GM13976 (cell line): ENCODE measurements around the gene ANO1.

Experiments
- DNase-seq: peaks from one replicate; pipeline ENCODE4 v3.0.0; 2012; ENCODE audit warnings: low spot score
- in situ Hi-C: fragments of 300-500 bp; cut with MboI; formaldehyde crosslinking; loops from one replicate; pipeline ENCODE4 v1.12.0; 2022; ENCODE audit warnings: low sequenced_read_pairs, mixed read lengths, inconsistent platforms; ENCODE audit not compliant: unreplicated experiment
- TF ChIP-seq, protein P1 (sequence below): IDR thresholded peaks from 2 replicates; pipeline ENCODE4 v1.5.1; 2012; ENCODE audit warnings: borderline replicate concordance, mild to moderate bottlenecking; ENCODE audit not compliant: insufficient read depth; ENCODE audit errors: extremely low read depth, missing control alignments, control extremely low read depth

ANO1 gene

DNA sequence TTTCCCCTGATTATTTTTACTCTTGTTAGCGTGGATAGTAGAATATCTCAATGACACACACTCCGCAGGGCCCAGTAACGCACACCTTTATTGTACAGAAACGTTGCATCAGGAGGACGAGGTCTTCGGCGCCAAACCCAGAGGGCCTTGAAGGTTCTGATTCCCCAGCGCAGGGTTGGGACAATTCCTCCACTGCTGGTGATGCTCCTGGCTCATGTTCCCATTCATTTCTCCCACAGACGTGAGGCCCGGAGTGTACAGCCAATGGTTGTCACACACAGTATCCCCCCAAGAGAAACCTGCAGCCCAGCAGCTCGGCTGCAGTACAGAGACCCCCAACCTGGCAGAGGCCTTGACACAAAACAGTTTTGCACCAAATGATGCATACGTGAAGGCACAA, 6.1 kb upstream of the ANO1 start:
- peak; percentile 10 for DNase-seq
- in situ Hi-C loops, result no loop called here
- TF ChIP-seq, protein P1, sequence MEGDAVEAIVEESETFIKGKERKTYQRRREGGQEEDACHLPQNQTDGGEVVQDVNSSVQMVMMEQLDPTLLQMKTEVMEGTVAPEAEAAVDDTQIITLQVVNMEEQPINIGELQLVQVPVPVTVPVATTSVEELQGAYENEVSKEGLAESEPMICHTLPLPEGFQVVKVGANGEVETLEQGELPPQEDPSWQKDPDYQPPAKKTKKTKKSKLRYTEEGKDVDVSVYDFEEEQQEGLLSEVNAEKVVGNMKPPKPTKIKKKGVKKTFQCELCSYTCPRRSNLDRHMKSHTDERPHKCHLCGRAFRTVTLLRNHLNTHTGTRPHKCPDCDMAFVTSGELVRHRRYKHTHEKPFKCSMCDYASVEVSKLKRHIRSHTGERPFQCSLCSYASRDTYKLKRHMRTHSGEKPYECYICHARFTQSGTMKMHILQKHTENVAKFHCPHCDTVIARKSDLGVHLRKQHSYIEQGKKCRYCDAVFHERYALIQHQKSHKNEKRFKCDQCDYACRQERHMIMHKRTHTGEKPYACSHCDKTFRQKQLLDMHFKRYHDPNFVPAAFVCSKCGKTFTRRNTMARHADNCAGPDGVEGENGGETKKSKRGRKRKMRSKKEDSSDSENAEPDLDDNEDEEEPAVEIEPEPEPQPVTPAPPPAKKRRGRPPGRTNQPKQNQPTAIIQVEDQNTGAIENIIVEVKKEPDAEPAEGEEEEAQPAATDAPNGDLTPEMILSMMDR, result no peak

DNA sequence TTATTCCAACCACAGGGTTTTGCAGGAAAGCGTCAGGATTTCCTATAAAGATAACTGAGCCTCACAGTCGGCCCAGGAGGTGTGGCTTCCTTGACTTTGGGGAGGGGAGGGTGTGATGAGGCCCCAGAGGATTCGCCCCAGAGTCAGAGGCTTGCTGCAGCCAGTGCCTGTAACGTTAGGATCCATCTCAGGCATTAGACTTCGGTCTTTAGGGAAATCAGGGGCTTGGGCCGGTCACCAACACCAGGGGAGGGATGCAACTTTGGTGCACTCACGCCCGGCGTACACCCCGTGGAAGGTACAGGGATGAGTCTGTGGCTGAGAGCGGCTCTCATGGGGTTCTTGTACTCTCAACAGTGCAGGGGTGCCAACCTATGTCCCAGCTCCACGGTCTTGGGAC, 5.7 kb upstream of the ANO1 start:
- TF ChIP-seq, protein P1, result no peak
- no peak for DNase-seq
- in situ Hi-C loops, result no loop called here

DNA sequence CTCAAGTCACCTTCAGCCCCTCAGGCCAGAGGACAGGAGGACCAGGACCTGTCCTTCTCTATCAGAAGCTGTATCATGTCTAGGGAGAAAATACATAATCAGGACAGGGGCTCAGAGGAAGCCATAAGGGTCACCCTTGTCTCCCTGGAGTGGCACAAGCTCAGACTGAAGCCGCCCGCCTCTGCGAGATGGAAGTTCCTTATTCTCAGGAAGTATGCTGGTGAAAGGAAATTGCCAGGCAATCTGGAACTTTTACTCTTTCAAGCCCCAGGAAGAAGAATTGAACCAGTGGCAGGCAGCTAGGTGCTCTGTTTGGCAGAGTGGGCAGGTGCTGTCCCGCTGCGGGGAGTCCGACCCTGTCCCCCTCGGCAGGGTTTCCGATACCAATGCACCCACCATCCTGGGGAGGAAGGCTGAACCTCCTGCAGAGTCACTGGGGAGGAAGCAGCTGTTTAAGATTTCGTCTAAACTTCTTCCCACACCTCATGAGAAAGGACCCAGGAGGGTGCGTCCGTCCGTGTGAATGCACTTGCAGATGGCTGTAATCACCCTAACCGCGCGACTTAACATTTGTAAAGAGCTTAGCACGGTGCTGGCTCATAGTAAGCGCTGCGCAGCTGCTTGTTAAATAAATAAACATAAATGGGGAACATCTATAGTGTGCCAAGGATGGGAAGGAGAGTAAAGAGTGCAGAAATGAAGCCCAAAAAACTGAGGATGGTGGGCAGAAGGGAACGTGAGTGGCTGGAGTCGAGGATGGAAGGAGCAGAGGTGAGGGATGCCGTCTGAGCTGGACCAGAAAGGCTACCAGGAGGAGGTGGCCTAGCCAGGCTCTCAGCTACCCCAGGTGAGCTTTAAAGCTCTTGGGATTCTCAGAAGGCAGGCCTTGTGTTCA, 5.0 kb upstream of the ANO1 start:
- TF ChIP-seq, protein P1, result no peak
- in situ Hi-C loops, result no loop called here
- DNase-seq, result no peak

DNA sequence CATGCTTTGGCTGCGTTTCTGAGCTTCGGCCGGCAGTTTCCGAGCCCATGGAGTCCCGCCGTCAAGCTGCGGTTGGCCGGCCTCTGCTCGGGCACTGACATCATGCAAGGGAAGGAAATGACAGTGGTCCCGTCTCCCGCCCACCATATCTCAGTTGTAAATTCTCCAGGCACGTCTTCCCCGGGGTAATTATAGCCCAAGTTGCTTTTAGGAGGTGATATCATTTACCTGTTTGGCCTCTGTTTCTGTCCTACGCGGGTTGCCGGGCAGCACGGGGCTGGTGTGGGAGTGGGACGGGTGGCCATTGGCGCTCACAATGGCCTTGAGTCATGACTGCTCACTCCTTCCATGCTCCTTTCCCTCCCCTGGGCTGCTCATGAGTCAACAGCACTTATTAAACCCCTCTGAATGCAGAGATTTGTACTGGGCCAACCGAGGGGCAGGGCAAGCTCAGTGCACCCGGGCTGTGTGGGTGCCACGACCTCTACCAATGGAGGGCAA, 4.2 kb upstream of the ANO1 start:
- in situ Hi-C loops, result no loop called here
- DNase-seq, result peak; percentile 83
- TF ChIP-seq, protein P1, result no peak

DNA sequence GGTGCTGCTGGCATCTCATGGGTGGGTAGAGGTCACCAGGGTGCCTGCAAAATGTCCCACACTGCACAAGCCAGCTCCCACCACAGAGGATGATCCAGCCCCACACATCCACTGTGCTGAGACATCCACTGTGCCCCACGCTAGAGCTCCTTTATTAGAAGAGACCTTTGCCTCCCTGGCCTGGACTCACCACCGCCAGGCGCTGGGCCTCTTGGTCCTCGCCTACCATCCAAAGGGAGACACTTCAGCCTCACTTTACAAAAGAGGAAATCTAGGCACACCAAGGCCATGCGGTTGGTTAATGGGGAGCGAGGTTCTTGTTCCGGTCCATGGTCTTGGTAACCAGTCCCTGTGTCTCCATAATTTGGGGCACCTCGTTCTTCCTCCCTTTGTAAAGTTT, 3.4 kb upstream of the ANO1 start:
- DNase-seq, result no peak
- TF ChIP-seq, protein P1, result no peak
- in situ Hi-C loops, result no loop called here

DNA sequence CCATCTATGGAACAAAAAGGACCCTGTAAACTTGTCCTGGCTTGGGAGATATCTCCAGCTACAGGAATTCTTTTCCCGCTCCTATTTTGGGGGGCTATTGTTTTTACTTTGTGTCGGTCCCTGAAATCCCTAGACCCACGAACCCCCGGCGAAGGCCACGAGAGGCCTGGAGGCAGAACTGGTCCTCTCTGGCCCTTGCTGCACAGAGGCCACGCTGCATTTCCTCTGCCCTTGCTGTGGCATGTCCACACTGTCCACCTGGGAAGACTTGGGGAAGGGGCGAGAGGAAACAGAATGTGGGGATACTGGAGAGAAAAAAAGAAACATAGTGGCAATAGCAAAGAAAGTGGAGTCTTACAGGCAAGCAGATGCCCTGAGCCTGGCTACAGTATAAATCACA, 2.3 kb upstream of the ANO1 start:
- DNase-seq, result no peak
- in situ Hi-C loops, result no loop called here
- TF ChIP-seq, protein P1, result no peak

DNA sequence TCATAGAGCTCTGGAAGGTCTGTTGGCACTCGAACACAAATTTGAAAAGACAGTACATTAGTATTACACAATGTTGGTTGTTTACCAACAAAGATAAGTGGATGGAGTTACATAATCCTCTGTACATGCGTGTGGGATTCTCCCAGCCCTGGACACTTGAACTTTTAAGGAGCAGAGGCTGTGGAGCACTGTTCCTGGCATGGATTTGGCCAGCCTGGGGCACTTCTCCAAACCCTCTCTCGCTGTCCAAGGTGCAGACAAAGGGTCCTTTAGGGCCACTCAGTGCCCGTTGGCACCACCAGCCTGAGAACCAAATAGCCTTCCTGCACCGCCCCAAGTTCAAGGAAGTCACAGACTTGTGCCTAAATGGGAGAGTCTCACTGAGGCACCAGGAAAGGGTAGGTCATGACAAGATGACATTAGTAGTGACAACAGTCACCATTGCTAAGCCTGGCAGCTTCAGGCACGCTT, 1.6 kb upstream of the ANO1 start:
- TF ChIP-seq, protein P1, result no peak
- in situ Hi-C loops, result no loop called here
- DNase-seq, result no peak
